ENCODE results near the gene KAZN. TPM values are rescaled to one million over a fixed set of nuclear protein-coding genes. Genes with fewer than 3 reads are reported as not detected.

Gene KAZN
- total and polyA plus RNA-seq, 10 donors, result 20.0 to 245 (median 144) TPM

DNA sequence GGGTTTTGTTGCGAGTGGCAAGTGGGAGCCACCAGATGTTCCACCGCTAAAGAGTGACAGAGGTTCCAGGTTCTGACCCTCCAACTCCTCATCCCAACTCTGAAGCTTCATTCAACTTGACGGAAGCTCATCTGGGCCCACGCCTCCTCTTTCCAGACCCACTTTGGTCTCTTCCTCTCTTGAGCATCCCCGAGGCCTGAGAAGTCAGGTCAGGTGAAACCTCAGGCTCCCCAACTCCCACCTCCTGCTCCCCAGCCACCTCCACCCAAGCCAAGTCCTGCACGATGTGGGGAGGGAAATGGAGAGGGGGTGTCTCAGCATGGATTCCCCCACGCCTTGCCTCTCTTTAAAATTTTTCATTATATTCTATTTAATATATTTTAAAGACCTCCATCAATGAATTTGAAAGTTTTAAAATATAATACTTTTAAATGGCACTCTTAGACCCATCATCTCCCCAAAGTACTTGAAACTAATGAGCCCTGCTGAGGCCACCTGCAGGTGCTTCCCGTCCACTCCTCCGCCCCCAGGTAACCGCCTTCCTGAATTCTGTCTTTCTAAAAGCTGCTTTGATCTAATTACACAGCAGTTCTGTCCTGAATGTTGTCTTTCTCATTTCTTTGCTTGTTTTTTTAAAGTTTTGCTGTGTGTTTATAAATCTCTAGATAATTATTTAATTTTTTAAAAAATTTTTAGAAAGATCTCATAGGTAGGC is 238.1 kb downstream of the KAZN start:
- intact Hi-C loops (cut with DNase I; ENCODE audit: low total_unique reads), result no loop called here
- H3K4me3 ChIP-seq, result no peak overlapping the region
- peaks cover 0 to 20% (median 9%) of the 10 kb centered on the region in 8 donors for H3K9me3 ChIP-seq
- H3K4me1 ChIP-seq, result no peaks in the 10 kb centered on the region
- DNase-seq, result no peak
- TF ChIP-seq CTCF (IDR thresholded peaks at IDR 0.05 in 8 of 11, conservative IDR thresholded peaks at IDR 0.05 in 3 of 11), result no peak
- no peak for TF ChIP-seq POLR2A (IDR thresholded peaks at IDR 0.05)
- no peak for TF ChIP-seq POLR2AphosphoS5 (IDR thresholded peaks at IDR 0.05)
- 74 to 83% (median 79%) methylated on average over 10 of the region's 10 CpGs for WGBS, 5 donors
- H3K27ac ChIP-seq, result no peak overlapping the region
- H3K27me3 ChIP-seq (replicated peaks in 1 of 7), result no peaks in the 10 kb centered on the region
- no peaks in the 10 kb centered on the region for H3K36me3 ChIP-seq

DNA sequence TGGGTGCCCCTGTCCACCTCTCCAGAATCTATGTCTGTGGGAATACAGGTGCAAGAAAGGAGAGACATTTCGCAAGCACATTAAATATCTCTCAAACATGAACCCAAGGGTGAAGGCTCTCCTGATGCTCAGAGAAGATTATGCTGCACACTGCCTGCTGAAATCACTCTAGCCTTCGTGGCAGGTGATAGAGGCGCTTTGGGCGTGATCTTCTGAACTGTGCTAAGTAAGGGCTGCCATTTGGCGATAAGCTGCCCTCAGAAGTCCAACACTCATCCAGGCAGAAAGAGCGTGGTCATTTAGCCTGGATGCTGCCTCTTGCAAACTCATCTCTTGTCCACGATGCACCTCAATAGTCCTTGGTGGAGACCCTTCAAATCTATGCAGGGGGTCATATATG is 241.9 kb downstream of the KAZN start:
- no peaks in the 10 kb centered on the region for H3K27me3 ChIP-seq (replicated peaks in 1 of 7)
- 90 to 93% (median 92%) methylated on average over 7 of the region's 7 CpGs for WGBS, 5 donors
- no peaks in the 10 kb centered on the region for H3K36me3 ChIP-seq
- H3K27ac ChIP-seq, result no peak overlapping the region
- intact Hi-C loops (cut with DNase I; ENCODE audit: low total_unique reads), result no loop called here
- no peak overlapping the region for H3K4me3 ChIP-seq
- DNase-seq, result no peak
- peaks cover 5 to 42% (median 26%) of the 10 kb centered on the region in 8 donors for H3K9me3 ChIP-seq
- no peak for TF ChIP-seq POLR2A (IDR thresholded peaks at IDR 0.05)
- no peak for TF ChIP-seq POLR2AphosphoS5 (IDR thresholded peaks at IDR 0.05)
- TF ChIP-seq CTCF (IDR thresholded peaks at IDR 0.05 in 8 of 11, conservative IDR thresholded peaks at IDR 0.05 in 3 of 11), result no peak
- no peaks in the 10 kb centered on the region for H3K4me1 ChIP-seq

- 77 to 100% (median 92%) methylated on average over 2 of the region's 2 CpGs for WGBS, 5 donors
- Histone ChIP-seq H3K4me1 (no peaks in the 10 kb centered on the region), H3K4me3 (no peak overlapping the region), H3K36me3 (no peaks in the 10 kb centered on the region), H3K9me3 (peaks cover 5 to 42% (median 26%) of the 10 kb centered on the region in 8 donors), H3K27ac (no peak overlapping the region), H3K27me3 (replicated peaks in 1 of 7) (no peaks in the 10 kb centered on the region)
- no peak for TF ChIP-seq POLR2A (IDR thresholded peaks at IDR 0.05)
- TF ChIP-seq CTCF (IDR thresholded peaks at IDR 0.05 in 8 of 11, conservative IDR thresholded peaks at IDR 0.05 in 3 of 11), result no peak
- TF ChIP-seq POLR2AphosphoS5 (IDR thresholded peaks at IDR 0.05), result no peak
- intact Hi-C loops (cut with DNase I; ENCODE audit: low total_unique reads), result no loop called here
- no peak for DNase-seq
These were observed 243.0 kb downstream of the KAZN start for GRCh38 chr1:14841456-14841855.

DNA sequence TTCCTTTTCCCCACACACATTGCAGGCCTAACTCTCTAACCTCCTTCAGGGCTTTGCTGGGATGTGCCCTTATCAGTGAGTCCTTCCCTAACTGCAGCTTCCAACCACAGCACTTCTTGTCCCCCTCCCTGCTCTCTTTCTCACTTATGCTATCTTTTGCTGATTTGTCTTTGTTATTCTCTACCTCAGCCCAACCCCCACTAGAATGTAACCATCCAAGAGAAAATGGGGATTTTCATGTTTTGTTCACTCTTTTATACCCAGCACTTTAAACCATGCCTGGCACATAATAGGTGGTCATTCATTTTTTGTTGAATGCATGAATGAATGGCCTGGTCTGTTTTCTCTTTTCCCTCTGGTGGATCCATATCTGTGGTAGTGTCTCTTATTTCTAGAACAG is 243.5 kb downstream of the KAZN start:
- intact Hi-C loops (cut with DNase I; ENCODE audit: low total_unique reads), result no loop called here
- Histone ChIP-seq H3K27me3 (replicated peaks in 1 of 7) (no peaks in the 10 kb centered on the region), H3K4me3 (no peak overlapping the region), H3K27ac (no peak overlapping the region), H3K4me1 (no peaks in the 10 kb centered on the region), H3K9me3 (peaks cover 5 to 42% (median 26%) of the 10 kb centered on the region in 8 donors), H3K36me3 (no peaks in the 10 kb centered on the region)
- DNase-seq, result no peak
- TF ChIP-seq CTCF (IDR thresholded peaks at IDR 0.05 in 8 of 11, conservative IDR thresholded peaks at IDR 0.05 in 3 of 11) (no peak), POLR2AphosphoS5 (IDR thresholded peaks at IDR 0.05) (no peak), POLR2A (IDR thresholded peaks at IDR 0.05) (no peak)
